ENCODE data around the gene OSBPL6.

OSBPL6 gene

DNA sequence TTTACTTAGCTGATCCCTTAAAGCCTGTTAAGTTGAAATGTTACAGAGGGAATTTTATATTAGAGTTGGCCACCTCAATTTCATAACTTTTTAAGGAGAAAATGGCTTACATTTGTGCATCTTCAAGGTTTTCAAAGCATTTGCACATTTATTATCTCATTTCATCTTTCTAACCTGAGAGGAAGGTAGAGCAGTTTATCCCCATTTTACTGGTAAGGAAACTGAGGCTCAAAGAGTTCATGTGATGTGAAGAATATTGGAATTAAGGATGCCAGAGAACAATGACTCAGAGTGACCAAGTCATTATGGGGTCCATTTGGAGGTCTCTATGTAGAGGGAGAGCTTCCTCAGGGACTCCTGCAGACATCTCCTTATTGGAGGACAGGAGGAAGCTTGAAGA is 221.7 kb downstream of the OSBPL6 start (continued):
- no peak for TF ChIP-seq OSR1 (CRISPR knock-in tag; IDR thresholded peaks at IDR 0.05)
- TF ChIP-seq, protein P1, sequence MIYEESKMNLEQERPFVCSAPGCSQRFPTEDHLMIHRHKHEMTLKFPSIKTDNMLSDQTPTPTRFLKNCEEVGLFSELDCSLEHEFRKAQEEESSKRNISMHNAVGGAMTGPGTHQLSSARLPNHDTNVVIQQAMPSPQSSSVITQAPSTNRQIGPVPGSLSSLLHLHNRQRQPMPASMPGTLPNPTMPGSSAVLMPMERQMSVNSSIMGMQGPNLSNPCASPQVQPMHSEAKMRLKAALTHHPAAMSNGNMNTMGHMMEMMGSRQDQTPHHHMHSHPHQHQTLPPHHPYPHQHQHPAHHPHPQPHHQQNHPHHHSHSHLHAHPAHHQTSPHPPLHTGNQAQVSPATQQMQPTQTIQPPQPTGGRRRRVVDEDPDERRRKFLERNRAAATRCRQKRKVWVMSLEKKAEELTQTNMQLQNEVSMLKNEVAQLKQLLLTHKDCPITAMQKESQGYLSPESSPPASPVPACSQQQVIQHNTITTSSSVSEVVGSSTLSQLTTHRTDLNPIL (CRISPR knock-in tag; IDR thresholded peaks at IDR 0.05; ENCODE audit: low read depth), result no peak

DNA sequence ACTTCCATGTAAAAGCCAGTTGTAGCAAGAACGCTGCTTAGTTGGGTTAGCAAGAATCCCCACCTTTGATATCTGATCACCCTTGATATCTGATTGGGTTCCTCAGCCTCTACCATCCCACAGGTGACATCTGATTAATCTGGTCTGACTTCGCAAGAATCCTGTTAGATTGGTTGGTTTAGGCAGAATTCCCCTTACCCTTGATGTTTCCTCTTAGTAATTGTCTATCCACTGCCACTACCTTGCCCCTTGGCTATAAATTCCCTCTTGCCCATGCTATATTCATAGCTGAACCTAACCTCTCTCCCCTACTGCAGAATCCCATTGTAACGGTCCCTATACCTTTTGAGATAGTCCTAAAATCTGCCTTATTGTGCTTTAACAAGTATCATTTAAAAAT is 223.6 kb downstream of the OSBPL6 start:
- ATAC-seq, result no peak
- TF ChIP-seq, protein P2, sequence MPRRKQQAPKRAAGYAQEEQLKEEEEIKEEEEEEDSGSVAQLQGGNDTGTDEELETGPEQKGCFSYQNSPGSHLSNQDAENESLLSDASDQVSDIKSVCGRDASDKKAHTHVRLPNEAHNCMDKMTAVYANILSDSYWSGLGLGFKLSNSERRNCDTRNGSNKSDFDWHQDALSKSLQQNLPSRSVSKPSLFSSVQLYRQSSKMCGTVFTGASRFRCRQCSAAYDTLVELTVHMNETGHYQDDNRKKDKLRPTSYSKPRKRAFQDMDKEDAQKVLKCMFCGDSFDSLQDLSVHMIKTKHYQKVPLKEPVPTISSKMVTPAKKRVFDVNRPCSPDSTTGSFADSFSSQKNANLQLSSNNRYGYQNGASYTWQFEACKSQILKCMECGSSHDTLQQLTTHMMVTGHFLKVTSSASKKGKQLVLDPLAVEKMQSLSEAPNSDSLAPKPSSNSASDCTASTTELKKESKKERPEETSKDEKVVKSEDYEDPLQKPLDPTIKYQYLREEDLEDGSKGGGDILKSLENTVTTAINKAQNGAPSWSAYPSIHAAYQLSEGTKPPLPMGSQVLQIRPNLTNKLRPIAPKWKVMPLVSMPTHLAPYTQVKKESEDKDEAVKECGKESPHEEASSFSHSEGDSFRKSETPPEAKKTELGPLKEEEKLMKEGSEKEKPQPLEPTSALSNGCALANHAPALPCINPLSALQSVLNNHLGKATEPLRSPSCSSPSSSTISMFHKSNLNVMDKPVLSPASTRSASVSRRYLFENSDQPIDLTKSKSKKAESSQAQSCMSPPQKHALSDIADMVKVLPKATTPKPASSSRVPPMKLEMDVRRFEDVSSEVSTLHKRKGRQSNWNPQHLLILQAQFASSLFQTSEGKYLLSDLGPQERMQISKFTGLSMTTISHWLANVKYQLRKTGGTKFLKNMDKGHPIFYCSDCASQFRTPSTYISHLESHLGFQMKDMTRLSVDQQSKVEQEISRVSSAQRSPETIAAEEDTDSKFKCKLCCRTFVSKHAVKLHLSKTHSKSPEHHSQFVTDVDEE (CRISPR knock-in tag; IDR thresholded peaks at IDR 0.05), result no peak
- TF ChIP-seq ZNF8 (CRISPR knock-in tag; IDR thresholded peaks at IDR 0.05) (no peak), TOX (CRISPR knock-in tag; IDR thresholded peaks at IDR 0.05; ENCODE audit: borderline replicate concordance) (no peak), OSR1 (CRISPR knock-in tag; IDR thresholded peaks at IDR 0.05) (no peak), PPARA (CRISPR knock-in tag; IDR thresholded peaks at IDR 0.05; ENCODE audit: borderline replicate concordance) (no peak), BACH2 (CRISPR knock-in tag; IDR thresholded peaks at IDR 0.05; ENCODE audit: borderline replicate concordance) (no peak), ZNF565 (CRISPR knock-in tag; conservative IDR thresholded peaks at IDR 0.05; ENCODE audit: low read depth) (no peak), CSDC2 (CRISPR knock-in tag; IDR thresholded peaks at IDR 0.05) (no peak), GLIS3 (CRISPR knock-in tag; IDR thresholded peaks at IDR 0.05) (no peak), ZFP3 (CRISPR knock-in tag; IDR thresholded peaks at IDR 0.05) (no peak), RARB (CRISPR knock-in tag; IDR thresholded peaks at IDR 0.05) (no peak), ARNTL (CRISPR knock-in tag; IDR thresholded peaks at IDR 0.05; ENCODE audit: borderline replicate concordance, low read depth) (no peak)
- TF ChIP-seq, protein P3, sequence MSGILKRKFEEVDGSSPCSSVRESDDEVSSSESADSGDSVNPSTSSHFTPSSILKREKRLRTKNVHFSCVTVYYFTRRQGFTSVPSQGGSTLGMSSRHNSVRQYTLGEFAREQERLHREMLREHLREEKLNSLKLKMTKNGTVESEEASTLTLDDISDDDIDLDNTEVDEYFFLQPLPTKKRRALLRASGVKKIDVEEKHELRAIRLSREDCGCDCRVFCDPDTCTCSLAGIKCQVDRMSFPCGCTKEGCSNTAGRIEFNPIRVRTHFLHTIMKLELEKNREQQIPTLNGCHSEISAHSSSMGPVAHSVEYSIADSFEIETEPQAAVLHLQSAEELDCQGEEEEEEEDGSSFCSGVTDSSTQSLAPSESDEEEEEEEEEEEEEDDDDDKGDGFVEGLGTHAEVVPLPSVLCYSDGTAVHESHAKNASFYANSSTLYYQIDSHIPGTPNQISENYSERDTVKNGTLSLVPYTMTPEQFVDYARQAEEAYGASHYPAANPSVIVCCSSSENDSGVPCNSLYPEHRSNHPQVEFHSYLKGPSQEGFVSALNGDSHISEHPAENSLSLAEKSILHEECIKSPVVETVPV (CRISPR knock-in tag; IDR thresholded peaks at IDR 0.05), result no peak
- TF ChIP-seq, protein P1 (CRISPR knock-in tag; IDR thresholded peaks at IDR 0.05; ENCODE audit: low read depth), result no peak

DNA sequence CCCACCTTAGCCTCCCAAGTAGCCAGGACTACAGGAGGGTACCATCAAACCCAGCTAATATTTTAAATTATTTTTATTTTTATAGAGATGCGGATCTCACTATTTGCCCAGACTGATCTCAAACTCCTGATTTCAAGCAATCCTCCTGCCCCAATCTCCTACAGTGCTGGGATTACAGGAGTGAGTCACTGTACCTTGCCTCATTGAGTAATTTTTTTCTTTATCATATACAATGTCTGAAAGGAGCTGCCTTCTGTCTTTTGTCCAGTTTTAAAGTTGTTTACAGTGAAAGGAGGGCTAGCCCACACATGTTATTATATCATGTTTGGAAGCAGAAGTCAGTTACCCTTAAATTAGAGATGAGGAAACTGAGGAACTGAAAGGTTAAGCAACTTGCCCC is 224.1 kb downstream of the OSBPL6 start:
- TF ChIP-seq ISL1 (CRISPR knock-in tag; IDR thresholded peaks at IDR 0.05), result no peak
- no peak for TF ChIP-seq ZFP30 (CRISPR knock-in tag; IDR thresholded peaks at IDR 0.05)
- TF ChIP-seq, protein P3 (CRISPR knock-in tag; IDR thresholded peaks at IDR 0.05), result no peak
- no peak for TF ChIP-seq CSDC2 (CRISPR knock-in tag; IDR thresholded peaks at IDR 0.05)
- no peak for TF ChIP-seq TOX (CRISPR knock-in tag; IDR thresholded peaks at IDR 0.05; ENCODE audit: borderline replicate concordance)
- TF ChIP-seq ESRRG (CRISPR knock-in tag; IDR thresholded peaks at IDR 0.05), result no peak
- TF ChIP-seq, protein P1 (CRISPR knock-in tag; IDR thresholded peaks at IDR 0.05; ENCODE audit: low read depth), result no peak
- TF ChIP-seq OSR1 (CRISPR knock-in tag; IDR thresholded peaks at IDR 0.05), result no peak
- no peak for TF ChIP-seq ZC3H10 (CRISPR knock-in tag; IDR thresholded peaks at IDR 0.05)
- TF ChIP-seq ZNF8 (CRISPR knock-in tag; IDR thresholded peaks at IDR 0.05), result no peak
- TF ChIP-seq, protein P4, sequence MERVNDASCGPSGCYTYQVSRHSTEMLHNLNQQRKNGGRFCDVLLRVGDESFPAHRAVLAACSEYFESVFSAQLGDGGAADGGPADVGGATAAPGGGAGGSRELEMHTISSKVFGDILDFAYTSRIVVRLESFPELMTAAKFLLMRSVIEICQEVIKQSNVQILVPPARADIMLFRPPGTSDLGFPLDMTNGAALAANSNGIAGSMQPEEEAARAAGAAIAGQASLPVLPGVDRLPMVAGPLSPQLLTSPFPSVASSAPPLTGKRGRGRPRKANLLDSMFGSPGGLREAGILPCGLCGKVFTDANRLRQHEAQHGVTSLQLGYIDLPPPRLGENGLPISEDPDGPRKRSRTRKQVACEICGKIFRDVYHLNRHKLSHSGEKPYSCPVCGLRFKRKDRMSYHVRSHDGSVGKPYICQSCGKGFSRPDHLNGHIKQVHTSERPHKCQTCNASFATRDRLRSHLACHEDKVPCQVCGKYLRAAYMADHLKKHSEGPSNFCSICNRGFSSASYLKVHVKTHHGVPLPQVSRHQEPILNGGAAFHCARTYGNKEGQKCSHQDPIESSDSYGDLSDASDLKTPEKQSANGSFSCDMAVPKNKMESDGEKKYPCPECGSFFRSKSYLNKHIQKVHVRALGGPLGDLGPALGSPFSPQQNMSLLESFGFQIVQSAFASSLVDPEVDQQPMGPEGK (CRISPR knock-in tag; IDR thresholded peaks at IDR 0.05; ENCODE audit: borderline replicate concordance), result no peak
- TF ChIP-seq, protein P5, sequence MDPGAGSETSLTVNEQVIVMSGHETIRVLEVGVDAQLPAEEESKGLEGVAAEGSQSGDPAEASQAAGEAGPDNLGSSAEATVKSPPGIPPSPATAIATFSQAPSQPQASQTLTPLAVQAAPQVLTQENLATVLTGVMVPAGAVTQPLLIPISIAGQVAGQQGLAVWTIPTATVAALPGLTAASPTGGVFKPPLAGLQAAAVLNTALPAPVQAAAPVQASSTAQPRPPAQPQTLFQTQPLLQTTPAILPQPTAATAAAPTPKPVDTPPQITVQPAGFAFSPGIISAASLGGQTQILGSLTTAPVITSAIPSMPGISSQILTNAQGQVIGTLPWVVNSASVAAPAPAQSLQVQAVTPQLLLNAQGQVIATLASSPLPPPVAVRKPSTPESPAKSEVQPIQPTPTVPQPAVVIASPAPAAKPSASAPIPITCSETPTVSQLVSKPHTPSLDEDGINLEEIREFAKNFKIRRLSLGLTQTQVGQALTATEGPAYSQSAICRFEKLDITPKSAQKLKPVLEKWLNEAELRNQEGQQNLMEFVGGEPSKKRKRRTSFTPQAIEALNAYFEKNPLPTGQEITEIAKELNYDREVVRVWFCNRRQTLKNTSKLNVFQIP (CRISPR knock-in tag; IDR thresholded peaks at IDR 0.05; ENCODE audit: borderline replicate concordance, low read depth), result no peak
- no peak for TF ChIP-seq TCF4 (CRISPR knock-in tag; IDR thresholded peaks at IDR 0.05; ENCODE audit: borderline replicate concordance)
- no peak for ATAC-seq
